Mesendoderm (in vitro differentiated cells): ENCODE results near the gene ADAM33.

ENCODE experiments used
- DNase-seq: peaks from one replicate; pipeline ENCODE4 v3.0.0; 2013
- H2AK5ac ChIP-seq: 2 replicates; pipeline ENCODE4 v1.6.1; 2013; ENCODE audit warnings: low read length, inconsistent platforms
- H2BK120ac ChIP-seq: 2 replicates; pipeline ENCODE4 v1.6.1; 2013; ENCODE audit warnings: low read depth, mild to moderate bottlenecking, low read length, moderate library complexity, mixed read lengths
- H2BK15ac ChIP-seq: replicated peaks from 2 replicates; pipeline ENCODE4 v1.6.1; 2013; ENCODE audit warnings: low read depth, mild to moderate bottlenecking, moderate library complexity
- H2BK5ac ChIP-seq: 2 replicates; pipeline ENCODE4 v1.6.1; 2013; ENCODE audit warnings: low read length, inconsistent platforms
- H3K18ac ChIP-seq: 2 replicates; pipeline ENCODE4 v1.6.1; 2013; ENCODE audit warnings: mild to moderate bottlenecking, low read length, mixed read lengths
- H3K23ac ChIP-seq: one replicate; pipeline ENCODE4 v1.6.1; 2013; ENCODE audit warnings: low read length
- H3K27ac ChIP-seq: 2 replicates; pipeline ENCODE4 v1.5.1; 2013; ENCODE audit warnings: low read depth, mild to moderate bottlenecking, inconsistent platforms, low read length, moderate library complexity
- H3K27me3 ChIP-seq: 2 replicates; pipeline ENCODE4 v1.6.1; 2013; ENCODE audit warnings: low read length, control low read depth, mild to moderate bottlenecking, inconsistent platforms; ENCODE audit not compliant: insufficient read depth, poor library complexity
- H3K36me3 ChIP-seq: 2 replicates; pipeline ENCODE4 v1.6.1; 2013; ENCODE audit warnings: low read length, inconsistent platforms; ENCODE audit not compliant: control insufficient read depth, insufficient read depth
- H3K4ac ChIP-seq: one replicate; pipeline ENCODE4 v1.6.1; 2013; ENCODE audit warnings: low read depth, mild to moderate bottlenecking, low read length, moderate library complexity
- H3K4me1 ChIP-seq: 2 replicates; pipeline ENCODE4 v1.6.1; 2013; ENCODE audit warnings: low read depth, low read length, inconsistent platforms; ENCODE audit not compliant: control insufficient read depth
- H3K4me2 ChIP-seq: 2 replicates; pipeline ENCODE4 v1.6.1; 2013; ENCODE audit warnings: low read length
- H3K4me3 ChIP-seq: 2 replicates; pipeline ENCODE4 v1.5.1; 2013; ENCODE audit warnings: mild to moderate bottlenecking, low read length
- H3K56ac ChIP-seq: one replicate; pipeline ENCODE4 v1.6.1; 2013; ENCODE audit warnings: low read length
- H3K79me1 ChIP-seq: 2 replicates; pipeline ENCODE4 v1.6.1; 2013; ENCODE audit warnings: low read length, inconsistent platforms
- H3K79me2 ChIP-seq: 2 replicates; pipeline ENCODE4 v1.6.1; 2013; ENCODE audit warnings: mild to moderate bottlenecking, low read length; ENCODE audit not compliant: control insufficient read depth, insufficient read depth
- H3K9ac ChIP-seq: 2 replicates; pipeline ENCODE4 v1.6.1; 2013; ENCODE audit warnings: low read length, inconsistent platforms
- H4K5ac ChIP-seq: one replicate; pipeline ENCODE4 v1.6.1; 2013; ENCODE audit warnings: low read length
- H4K8ac ChIP-seq: one replicate; pipeline ENCODE4 v1.6.1; 2013; ENCODE audit warnings: low read depth, mild to moderate bottlenecking, control low read depth, low read length, moderate library complexity
- WGBS: extraction: QIAGEN DNeasy Blood & Tissue Kit; methylation state at CpG from one replicate; pipeline ENCODE4 v1.1.7; 2013; ENCODE audit warnings: low lambda C conversion rate, missing lambda C conversion rate; ENCODE audit not compliant: insufficient coverage; ENCODE audit errors: extremely low coverage; 5-methylcytosine and 5-hydroxymethylcytosine counted together

ADAM33 gene

DNA sequence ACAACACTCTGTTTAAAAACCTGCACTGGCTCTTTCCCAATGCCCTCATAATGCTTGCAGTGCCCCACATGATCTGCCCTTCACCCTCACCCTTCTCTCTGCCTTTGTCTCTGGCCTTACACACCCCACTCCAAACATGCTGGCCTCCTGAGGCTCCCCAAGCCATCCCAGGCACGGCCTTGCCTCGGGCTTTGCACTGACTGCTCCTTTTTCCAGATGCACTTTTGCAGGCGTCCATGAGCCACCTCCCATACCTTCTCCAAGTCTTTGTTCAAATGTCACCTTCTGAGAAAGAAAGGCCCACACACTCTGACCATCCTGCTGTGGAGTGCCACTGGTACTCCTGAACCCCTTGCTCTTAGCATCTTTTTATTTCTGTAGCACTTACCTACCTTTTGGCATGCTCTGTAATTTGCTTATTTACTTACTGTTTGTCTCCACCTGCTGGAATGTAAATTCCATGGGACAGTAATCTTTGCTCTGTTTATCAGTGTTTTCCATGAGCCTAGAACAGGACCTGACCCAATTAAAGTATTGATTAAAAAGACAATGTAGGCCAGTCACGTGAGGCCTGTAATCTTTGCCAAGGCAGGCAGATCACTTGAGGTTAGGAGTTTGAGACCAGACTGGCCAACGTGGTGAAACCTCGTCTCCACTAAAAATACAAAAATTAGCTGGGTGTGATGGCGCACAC is 49.4 kb downstream of the ADAM33 start:
- no peak overlapping the region for H2BK15ac ChIP-seq
- no peak overlapping the region for H3K27ac ChIP-seq
- H2BK120ac ChIP-seq = no peak overlapping the region
- no peak overlapping the region for H3K4ac ChIP-seq
- no peak overlapping the region for H4K8ac ChIP-seq
- no peak overlapping the region for H2AK5ac ChIP-seq
- H3K79me2 ChIP-seq = no peaks in the 10 kb centered on the region
- H3K4me2 ChIP-seq = no peak overlapping the region
- H3K27me3 ChIP-seq = no peaks in the 10 kb centered on the region
- WGBS = no CpG with 5 or more reads among the region's 7 CpGs
- H3K56ac ChIP-seq = no peak overlapping the region
- no peak overlapping the region for H2BK5ac ChIP-seq
- no peak overlapping the region for H3K23ac ChIP-seq
- H4K5ac ChIP-seq = no peak overlapping the region
- no peaks in the 10 kb centered on the region for H3K79me1 ChIP-seq
- H3K36me3 ChIP-seq = no peaks in the 10 kb centered on the region
- peaks cover 7% of the 10 kb centered on the region for H3K4me1 ChIP-seq
- no peak overlapping the region for H3K18ac ChIP-seq
- no peak for DNase-seq
- H3K4me3 ChIP-seq = no peak overlapping the region
- H3K9ac ChIP-seq = no peak overlapping the region

DNA sequence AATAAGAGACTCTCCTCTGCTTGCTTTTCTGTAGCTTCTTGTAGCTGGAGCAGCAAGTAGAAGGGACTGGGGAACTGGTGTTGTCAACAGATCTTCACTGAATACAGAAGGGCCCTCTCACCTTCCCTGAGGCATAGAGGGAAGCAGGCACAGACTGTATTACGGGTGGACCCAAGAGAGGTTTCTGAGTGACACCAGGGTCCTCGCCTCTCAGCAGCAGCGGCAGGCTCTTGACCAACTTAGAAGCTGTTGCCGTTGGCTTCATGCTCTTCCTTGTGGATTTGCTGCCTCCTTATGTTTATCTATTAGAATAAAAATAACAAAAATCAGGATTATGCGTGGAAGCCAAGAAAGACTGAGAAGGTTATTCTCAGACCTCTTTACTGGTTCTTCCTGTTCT is 50.3 kb downstream of the ADAM33 start:
- Histone ChIP-seq H3K79me2 (no peaks in the 10 kb centered on the region), H3K4me3 (no peak overlapping the region), H3K4ac (no peak overlapping the region), H3K36me3 (no peaks in the 10 kb centered on the region), H2BK5ac (no peak overlapping the region), H3K4me2 (no peak overlapping the region), H3K4me1 (peaks cover 7% of the 10 kb centered on the region), H3K27me3 (no peaks in the 10 kb centered on the region), H3K9ac (no peak overlapping the region), H3K27ac (no peak overlapping the region), H2AK5ac (no peak overlapping the region), H3K56ac (no peak overlapping the region), H3K18ac (no peak overlapping the region), H3K79me1 (no peaks in the 10 kb centered on the region), H2BK15ac (no peak overlapping the region), H3K23ac (no peak overlapping the region), H4K8ac (no peak overlapping the region), H4K5ac (no peak overlapping the region), H2BK120ac (no peak overlapping the region)
- no peak for DNase-seq
- WGBS = no CpG with 5 or more reads among the region's 5 CpGs

DNA sequence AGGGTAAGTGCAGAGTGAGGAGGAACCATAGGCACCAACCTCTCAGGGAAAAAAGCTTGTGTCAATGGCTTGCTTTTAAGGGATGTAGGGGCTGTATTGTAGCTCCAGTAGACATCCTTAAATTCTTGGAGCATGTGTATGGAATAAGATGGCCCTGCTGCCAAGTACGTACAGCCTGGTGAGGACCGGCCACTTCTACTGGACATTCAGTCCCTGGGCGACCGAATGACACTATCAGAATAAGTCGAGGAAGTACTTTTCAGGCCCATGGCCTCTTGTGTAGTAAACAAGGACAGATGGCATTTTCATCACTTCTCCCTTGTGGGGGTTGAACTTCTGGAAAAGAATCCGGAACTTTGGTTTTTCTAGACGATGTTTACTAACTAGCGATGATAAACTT is 51.4 kb downstream of the ADAM33 start:
- Histone ChIP-seq H3K4me3 (no peak overlapping the region), H4K8ac (no peak overlapping the region), H2AK5ac (no peak overlapping the region), H3K56ac (peak overlapping the region; percentile 44), H3K36me3 (no peaks in the 10 kb centered on the region), H3K79me2 (no peaks in the 10 kb centered on the region), H3K23ac (no peak overlapping the region), H3K27me3 (no peaks in the 10 kb centered on the region), H3K79me1 (no peaks in the 10 kb centered on the region), H3K9ac (no peak overlapping the region), H2BK120ac (no peak overlapping the region), H2BK5ac (no peak overlapping the region), H3K4ac (no peak overlapping the region), H4K5ac (no peak overlapping the region), H3K18ac (no peak overlapping the region), H2BK15ac (no peak overlapping the region), H3K27ac (peak overlapping the region; percentile 6), H3K4me2 (no peak overlapping the region), H3K4me1 (peaks cover 7% of the 10 kb centered on the region)
- no peak for DNase-seq
- WGBS = no CpG with 5 or more reads among the region's 8 CpGs

DNA sequence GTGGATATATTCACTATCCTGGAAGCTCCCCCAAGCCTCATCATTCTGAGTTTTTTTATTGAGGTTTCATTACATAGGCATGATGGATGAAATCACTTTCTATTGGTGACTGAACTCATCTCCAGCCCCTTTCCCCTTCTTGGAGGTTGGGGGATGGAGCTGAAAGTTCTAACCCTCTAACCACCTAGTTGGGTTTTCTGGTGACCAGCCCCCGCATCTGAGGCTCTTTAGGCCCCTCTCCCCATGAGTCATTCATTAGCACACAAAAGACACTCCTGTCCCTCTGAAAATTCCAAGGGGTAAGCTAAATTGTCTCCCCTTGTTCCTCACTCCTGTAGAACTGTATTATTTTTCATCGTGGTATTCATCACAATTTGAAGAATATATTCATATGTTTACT is 51.9 kb downstream of the ADAM33 start:
- Histone ChIP-seq H2BK5ac (no peak overlapping the region), H3K9ac (no peak overlapping the region), H3K4me1 (peaks cover 7% of the 10 kb centered on the region), H4K5ac (no peak overlapping the region), H3K79me1 (no peaks in the 10 kb centered on the region), H2AK5ac (no peak overlapping the region), H3K36me3 (no peaks in the 10 kb centered on the region), H2BK15ac (no peak overlapping the region), H3K4me3 (no peak overlapping the region), H3K4me2 (no peak overlapping the region), H3K18ac (no peak overlapping the region), H3K27me3 (no peaks in the 10 kb centered on the region), H3K79me2 (no peaks in the 10 kb centered on the region), H4K8ac (no peak overlapping the region), H2BK120ac (no peak overlapping the region), H3K27ac (no peak overlapping the region), H3K56ac (no peak overlapping the region), H3K4ac (no peak overlapping the region), H3K23ac (no peak overlapping the region)
- DNase-seq = peak; percentile 74
- no CpG with 5 or more reads among the region's 2 CpGs for WGBS

DNA sequence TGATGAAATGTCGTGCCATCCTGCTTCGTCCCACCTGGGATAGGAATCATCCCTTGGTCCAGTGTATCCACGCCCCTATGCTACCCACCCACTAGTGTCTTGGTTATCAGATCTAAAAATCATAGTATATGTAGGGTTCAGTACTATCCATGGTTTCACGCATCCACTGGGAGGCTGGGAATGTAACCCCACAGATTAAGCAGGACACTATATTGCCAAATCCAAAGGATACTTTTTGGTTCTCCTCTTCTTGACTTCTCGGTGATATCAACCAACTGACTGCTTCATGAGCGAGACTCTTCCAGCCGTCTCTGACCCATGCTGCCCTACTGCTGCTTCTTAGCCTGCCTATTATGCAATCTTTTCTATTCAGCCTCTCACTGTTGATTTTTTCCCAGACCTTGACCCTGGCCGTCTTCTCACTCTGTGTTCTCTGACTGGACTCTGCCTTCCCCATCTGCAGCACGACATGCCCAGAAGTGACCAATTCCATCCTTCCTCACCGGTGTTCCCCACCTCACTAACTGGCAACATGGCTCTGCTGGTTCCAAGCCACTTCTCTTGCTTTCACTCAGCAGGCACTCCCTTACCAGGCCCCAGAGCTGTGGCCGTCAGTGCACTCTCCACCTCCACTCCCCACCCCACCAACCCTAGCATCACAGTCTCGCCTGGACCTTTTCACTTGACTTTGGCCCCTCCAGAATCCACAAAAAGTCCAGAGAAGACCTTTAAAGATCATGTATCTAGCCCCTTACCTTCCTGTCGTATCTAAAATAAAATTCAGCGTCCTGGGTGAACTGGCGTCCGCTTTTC is 53.1 kb downstream of the ADAM33 start:
- Histone ChIP-seq H2BK15ac (no peak overlapping the region), H2BK5ac (no peak overlapping the region), H2BK120ac (no peak overlapping the region), H3K9ac (no peak overlapping the region), H3K36me3 (no peaks in the 10 kb centered on the region), H3K4ac (no peak overlapping the region), H3K56ac (no peak overlapping the region), H3K4me3 (no peak overlapping the region), H4K8ac (no peak overlapping the region), H3K4me1 (peaks cover 7% of the 10 kb centered on the region), H3K23ac (no peak overlapping the region), H3K79me2 (no peaks in the 10 kb centered on the region), H3K18ac (no peak overlapping the region), H3K27ac (no peak overlapping the region), H2AK5ac (no peak overlapping the region), H4K5ac (no peak overlapping the region), H3K4me2 (no peak overlapping the region), H3K27me3 (no peaks in the 10 kb centered on the region), H3K79me1 (no peaks in the 10 kb centered on the region)
- no CpG with 5 or more reads among the region's 16 CpGs for WGBS
- no peak for DNase-seq
